ENCODE data around the gene QPRT. TPM values are rescaled to one million over a fixed set of nuclear protein-coding genes. Genes with fewer than 3 reads are reported as not detected.
"Not testable (repeated sequence)": the region's sequence is repeated elsewhere in the genome, so short reads cannot be mapped to it uniquely, and the experiment has no call there.

The QPRT gene
- total RNA-seq, 2 donors from 2014 or later: 0.72 to 0.96 TPM

DNA sequence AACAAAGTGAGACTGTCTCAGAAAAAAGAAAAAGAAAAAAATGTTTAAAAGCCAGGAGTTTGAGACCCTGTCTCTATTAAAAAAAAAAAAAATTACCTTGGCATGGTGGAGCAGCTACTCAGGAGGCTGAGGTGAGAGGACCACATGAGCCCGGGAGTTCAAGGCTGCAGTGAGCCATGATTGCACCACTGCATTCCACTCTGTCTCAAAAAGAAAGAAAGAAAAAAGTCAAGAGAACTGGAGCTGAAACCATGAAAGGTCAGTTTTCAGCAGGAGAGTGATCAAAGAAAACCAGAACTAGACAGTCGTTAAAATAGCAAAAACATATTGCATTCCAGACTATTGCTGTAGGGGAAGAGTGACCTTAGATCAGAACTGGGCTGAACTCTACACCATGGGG, 8.8 kb downstream of the QPRT start:
- Mint-ChIP-seq H3K4me1 (peaks cover 10% of the 10 kb centered on the region), H3K4me3 (no peak overlapping the region), H3K27ac (no peak overlapping the region), H3K36me3 (ENCODE audit: low read depth) (no peaks in the 10 kb centered on the region), H3K27me3 (no peaks in the 10 kb centered on the region)
- H3K9me3 ChIP-seq (ENCODE audit: control insufficient read depth, low read length, poor library complexity, severe bottlenecking): no peaks in the 10 kb centered on the region
- DNase-seq (no peak), ATAC-seq (no peak)

DNA sequence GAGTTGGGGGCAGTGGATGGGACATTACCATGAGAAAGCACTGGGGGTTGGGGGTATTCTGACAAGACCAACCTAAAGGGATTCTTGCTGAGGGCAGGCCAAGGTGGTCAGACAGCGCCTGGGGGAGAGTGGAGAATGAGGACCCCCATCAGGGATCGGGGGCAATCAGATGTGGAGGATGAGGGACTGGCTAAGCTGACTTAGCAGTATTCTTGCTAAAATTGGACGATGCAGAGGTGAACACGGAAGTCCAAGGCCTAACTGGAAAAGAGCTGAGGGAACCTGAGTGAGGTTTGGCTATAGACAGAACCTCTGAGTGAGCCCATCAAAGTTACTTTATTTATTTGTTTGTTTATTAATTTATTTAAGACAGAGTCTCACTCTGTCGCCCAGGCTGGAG, 9.2 kb downstream of the QPRT start:
- ATAC-seq (no peak), DNase-seq (no peak)
- H3K27me3 Mint-ChIP-seq: no peaks in the 10 kb centered on the region
- H3K36me3 Mint-ChIP-seq (ENCODE audit: low read depth): no peaks in the 10 kb centered on the region
- no peaks in the 10 kb centered on the region for H3K9me3 ChIP-seq (ENCODE audit: control insufficient read depth, low read length, poor library complexity, severe bottlenecking)
- no peak overlapping the region for H3K4me3 Mint-ChIP-seq
- H3K4me1 Mint-ChIP-seq: peaks cover 10% of the 10 kb centered on the region
- H3K27ac Mint-ChIP-seq: no peak overlapping the region

DNA sequence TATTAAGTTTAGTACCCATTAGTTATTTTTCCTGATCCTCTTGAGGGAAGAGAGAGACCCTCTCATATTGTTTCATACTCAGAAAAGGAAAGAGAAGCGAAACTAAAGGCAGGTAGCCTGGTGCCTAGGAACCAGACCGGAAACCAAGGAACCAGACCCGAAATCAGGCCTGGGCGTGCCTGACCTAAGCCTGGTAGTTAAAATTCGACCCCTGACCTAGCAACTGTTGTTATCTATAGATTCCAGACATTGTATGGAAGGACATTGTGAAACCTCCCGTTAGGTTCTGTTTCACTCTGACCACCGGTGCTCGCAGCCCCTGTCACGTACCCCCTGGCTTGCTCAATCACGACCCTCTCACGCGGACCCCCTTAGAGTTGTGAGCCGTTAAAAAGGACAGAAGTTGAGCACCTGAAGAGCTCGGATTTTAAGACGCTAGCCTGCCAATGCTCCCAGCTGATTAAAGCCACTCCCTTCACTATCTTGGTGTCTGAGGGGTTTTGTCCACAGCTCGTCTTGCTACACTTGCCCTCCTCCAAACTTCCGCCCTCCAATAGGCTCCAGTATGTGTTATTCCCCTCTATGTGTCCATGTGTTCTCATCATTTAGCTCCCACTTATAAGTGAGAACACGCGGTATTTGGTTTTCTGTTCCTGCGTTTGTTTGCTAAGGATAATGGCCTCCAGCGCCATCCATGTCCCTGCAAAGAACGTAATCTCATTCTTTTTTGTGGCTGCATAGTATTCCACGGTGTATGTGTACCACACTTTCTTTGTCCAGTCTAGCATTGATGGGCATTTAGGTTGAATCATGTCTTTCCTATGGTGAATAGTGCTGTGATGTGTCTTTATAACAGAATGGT, 10.7 kb downstream of the QPRT start:
- not testable (repeated sequence) for H3K27ac Mint-ChIP-seq; H3K9me3 ChIP-seq (ENCODE audit: control insufficient read depth, low read length, poor library complexity, severe bottlenecking); H3K4me3 Mint-ChIP-seq; H3K27me3 Mint-ChIP-seq; DNase-seq; ATAC-seq; H3K36me3 Mint-ChIP-seq (ENCODE audit: low read depth)
- H3K4me1 Mint-ChIP-seq: peaks cover 10% of the 10 kb centered on the region

DNA sequence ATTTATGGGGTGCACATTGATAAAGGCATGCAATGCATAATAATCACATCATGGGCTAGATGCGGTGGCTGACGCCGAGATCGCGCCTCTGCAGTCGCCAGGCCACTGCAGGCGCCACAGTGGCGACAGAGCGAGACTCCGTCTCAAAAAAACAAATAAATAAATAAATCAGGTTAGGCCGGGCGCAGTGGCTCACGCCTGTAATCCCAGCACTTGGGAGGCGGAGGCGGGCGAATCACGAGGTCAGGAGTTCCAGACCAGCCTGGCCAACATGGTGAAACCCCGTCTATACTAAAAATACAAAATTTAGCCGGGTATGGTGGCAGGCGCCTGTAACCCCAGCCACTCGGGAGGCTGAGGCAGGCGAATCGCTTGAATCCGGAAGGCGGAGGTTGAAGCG, 13.6 kb downstream of the QPRT start:
- H3K36me3 Mint-ChIP-seq (ENCODE audit: low read depth); DNase-seq; ATAC-seq; H3K27me3 Mint-ChIP-seq; H3K4me1 Mint-ChIP-seq; H3K4me3 Mint-ChIP-seq; H3K9me3 ChIP-seq (ENCODE audit: control insufficient read depth, low read length, poor library complexity, severe bottlenecking); H3K27ac Mint-ChIP-seq: not testable (repeated sequence)

DNA sequence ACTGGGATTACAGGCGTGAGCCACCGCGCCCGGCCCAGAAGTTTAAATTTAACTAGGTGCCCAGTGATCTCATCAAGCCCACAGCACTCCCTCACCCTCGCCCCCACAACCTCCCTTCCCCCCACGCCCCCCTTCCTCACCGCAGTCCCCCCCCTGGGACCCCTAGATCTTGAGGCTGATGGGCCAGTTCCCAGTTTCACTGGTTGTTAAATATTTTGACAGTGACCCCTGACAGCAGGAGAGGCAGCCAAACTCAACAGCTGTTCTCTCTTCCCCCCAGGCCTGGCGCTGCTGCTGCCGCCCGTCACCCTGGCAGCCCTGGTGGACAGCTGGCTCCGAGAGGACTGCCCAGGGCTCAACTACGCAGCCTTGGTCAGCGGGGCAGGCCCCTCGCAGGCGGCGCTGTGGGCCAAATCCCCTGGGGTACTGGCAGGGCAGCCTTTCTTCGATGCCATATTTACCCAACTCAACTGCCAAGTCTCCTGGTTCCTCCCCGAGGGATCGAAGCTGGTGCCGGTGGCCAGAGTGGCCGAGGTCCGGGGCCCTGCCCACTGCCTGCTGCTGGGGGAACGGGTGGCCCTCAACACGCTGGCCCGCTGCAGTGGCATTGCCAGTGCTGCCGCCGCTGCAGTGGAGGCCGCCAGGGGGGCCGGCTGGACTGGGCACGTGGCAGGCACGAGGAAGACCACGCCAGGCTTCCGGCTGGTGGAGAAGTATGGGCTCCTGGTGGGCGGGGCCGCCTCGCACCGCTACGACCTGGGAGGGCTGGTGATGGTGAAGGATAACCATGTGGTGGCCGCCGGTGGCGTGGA, 15.6 kb downstream of the QPRT start:
- H3K9me3 ChIP-seq (ENCODE audit: control insufficient read depth, low read length, poor library complexity, severe bottlenecking): no peaks in the 10 kb centered on the region
- no peaks in the 10 kb centered on the region for H3K27me3 Mint-ChIP-seq
- no peak overlapping the region for H3K27ac Mint-ChIP-seq
- DNase-seq: no peak
- no peak overlapping the region for H3K4me3 Mint-ChIP-seq
- no peak for ATAC-seq
- no peaks in the 10 kb centered on the region for H3K36me3 Mint-ChIP-seq (ENCODE audit: low read depth)
- peaks cover 8% of the 10 kb centered on the region for H3K4me1 Mint-ChIP-seq

DNA sequence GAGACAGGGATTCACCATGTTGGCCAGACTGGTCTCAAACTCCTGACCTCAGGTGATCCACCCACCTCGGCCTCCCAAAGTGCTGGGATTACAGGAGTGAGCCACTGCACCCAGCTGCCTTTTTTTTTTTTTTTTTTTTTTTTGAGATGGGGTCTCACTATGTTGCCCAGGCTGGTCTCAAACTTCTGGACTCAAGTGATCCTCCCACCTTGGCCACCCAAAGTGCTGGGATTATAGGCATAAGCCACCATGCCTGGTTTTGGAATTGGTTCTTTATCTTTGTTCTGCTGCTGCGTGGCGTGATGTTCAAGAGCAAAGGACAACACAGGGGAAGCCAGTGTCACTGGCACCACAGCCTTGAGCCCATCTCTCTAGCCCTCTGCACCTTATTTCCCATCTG, 16.7 kb downstream of the QPRT start:
- H3K27ac Mint-ChIP-seq: peak overlapping the region; percentile 56
- not testable (repeated sequence) for H3K9me3 ChIP-seq (ENCODE audit: control insufficient read depth, low read length, poor library complexity, severe bottlenecking); ATAC-seq; H3K27me3 Mint-ChIP-seq; H3K4me3 Mint-ChIP-seq; DNase-seq; H3K36me3 Mint-ChIP-seq (ENCODE audit: low read depth)
- peaks cover 12% of the 10 kb centered on the region for H3K4me1 Mint-ChIP-seq

DNA sequence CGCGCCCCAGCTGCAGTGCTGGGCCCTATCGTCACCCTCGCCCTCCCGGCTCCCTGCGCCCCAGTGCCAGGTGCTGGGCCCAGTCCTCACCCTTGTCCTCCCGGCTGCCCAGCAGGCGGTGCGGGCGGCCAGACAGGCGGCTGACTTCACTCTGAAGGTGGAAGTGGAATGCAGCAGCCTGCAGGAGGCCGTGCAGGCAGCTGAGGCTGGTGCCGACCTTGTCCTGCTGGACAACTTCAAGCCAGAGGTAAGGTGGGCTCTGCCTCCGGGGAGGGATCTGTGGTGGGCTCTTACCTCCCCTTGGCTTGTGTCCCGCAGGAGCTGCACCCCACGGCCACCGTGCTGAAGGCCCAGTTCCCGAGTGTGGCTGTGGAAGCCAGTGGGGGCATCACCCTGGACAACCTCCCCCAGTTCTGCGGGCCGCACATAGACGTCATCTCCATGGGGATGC, 17.9 kb downstream of the QPRT start:
- DNase-seq (no peak), ATAC-seq (no peak)
- H3K4me1 Mint-ChIP-seq: peaks cover 15% of the 10 kb centered on the region
- H3K4me3 Mint-ChIP-seq: no peak overlapping the region
- no peak overlapping the region for H3K27ac Mint-ChIP-seq
- no peaks in the 10 kb centered on the region for H3K36me3 Mint-ChIP-seq (ENCODE audit: low read depth)
- no peaks in the 10 kb centered on the region for H3K9me3 ChIP-seq (ENCODE audit: control insufficient read depth, low read length, poor library complexity, severe bottlenecking)
- H3K27me3 Mint-ChIP-seq: no peaks in the 10 kb centered on the region

DNA sequence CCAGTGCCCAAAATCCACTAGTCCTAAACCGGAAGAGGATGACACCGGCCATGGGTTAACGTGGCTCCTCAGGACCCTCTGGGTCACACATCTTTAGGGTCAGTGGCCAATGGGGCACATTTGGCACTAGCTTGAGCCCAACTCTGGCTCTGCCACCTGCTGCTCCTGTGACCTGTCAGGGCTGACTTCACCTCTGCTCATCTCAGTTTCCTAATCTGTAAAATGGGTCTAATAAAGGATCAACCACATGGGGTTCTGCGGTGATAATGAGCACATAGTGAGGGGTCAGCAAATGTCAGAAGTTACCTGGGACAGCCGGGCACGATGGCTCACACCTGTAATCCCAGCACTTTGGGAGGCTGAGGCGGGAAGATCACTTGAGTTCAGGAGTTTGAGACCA, 18.4 kb downstream of the QPRT start:
- H3K27me3 Mint-ChIP-seq: no peaks in the 10 kb centered on the region
- H3K4me3 Mint-ChIP-seq: no peak overlapping the region
- no peaks in the 10 kb centered on the region for H3K9me3 ChIP-seq (ENCODE audit: control insufficient read depth, low read length, poor library complexity, severe bottlenecking)
- no peaks in the 10 kb centered on the region for H3K36me3 Mint-ChIP-seq (ENCODE audit: low read depth)
- DNase-seq: no peak
- no peak overlapping the region for H3K27ac Mint-ChIP-seq
- ATAC-seq: no peak
- peaks cover 20% of the 10 kb centered on the region for H3K4me1 Mint-ChIP-seq

DNA sequence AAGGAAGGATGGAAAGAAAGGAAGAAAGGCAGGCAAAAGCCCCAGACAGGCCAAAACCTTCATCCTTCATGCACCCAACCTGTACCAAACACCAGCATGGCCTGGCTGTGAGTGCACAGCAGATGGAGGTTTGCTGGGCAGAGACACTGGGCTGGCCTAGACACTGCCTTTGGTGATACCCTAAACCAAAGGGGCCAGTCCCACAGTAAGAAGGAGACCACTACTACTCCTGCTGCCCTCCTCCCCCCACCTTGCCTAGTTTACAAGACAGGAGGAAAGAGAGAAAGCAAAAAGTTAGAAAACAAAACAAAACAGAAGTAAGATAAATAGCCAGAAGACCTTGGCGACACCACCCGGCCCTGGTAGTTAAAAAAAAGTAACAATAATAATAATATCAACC, 19.1 kb downstream of the QPRT start:
- ATAC-seq (no peak), DNase-seq (no peak)
- Mint-ChIP-seq H3K27ac (no peak overlapping the region), H3K36me3 (ENCODE audit: low read depth) (no peaks in the 10 kb centered on the region), H3K4me1 (peaks cover 25% of the 10 kb centered on the region), H3K4me3 (no peak overlapping the region), H3K27me3 (no peaks in the 10 kb centered on the region)
- no peaks in the 10 kb centered on the region for H3K9me3 ChIP-seq (ENCODE audit: control insufficient read depth, low read length, poor library complexity, severe bottlenecking)

DNA sequence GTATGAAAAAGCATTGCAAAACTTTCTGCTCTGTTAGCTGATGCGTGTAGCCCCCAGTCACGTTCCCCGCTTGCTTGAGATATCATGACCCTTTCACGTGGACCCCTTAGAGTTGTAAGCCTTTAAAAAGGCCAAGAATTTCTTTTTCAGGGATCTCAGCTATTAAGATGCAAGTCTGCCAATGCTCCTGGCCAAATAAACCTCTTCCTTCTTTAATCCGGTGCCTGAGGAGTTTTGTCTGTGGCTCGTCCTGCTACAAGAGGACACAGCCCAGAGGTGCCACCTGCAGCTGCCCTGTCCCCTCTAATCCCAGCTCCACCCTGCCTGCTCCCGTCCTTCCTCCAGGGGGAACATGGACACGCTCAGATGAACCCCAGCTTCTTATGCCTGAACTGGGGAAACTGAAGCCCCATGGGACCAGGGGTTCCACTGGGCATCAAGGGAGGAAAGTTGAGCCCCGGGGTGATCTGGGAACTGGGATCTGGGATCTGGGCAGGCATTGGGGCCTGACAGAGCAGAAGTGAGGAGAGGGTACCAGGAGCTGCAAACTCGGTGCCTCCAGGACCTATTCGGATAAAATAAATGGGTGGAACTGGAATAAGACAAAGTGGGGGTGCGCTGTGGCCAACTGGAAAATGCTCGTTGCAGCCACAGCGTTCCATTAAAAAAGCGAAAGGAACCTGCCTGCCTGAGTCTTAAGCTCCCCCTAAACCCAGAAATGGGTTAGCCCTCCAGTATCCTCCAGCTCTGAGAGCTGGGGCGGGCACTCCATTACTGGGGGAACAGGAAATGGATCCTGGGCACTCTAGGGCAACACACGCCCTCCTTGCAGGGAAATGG, 19.7 kb downstream of the QPRT start:
- no peaks in the 10 kb centered on the region for H3K9me3 ChIP-seq (ENCODE audit: control insufficient read depth, low read length, poor library complexity, severe bottlenecking)
- no peaks in the 10 kb centered on the region for H3K36me3 Mint-ChIP-seq (ENCODE audit: low read depth)
- H3K27me3 Mint-ChIP-seq: no peaks in the 10 kb centered on the region
- peaks cover 29% of the 10 kb centered on the region for H3K4me1 Mint-ChIP-seq
- DNase-seq (no peak), ATAC-seq (no peak)
- peak overlapping the region; percentile 91 for H3K27ac Mint-ChIP-seq
- peak overlapping the region; percentile 47 for H3K4me3 Mint-ChIP-seq

DNA sequence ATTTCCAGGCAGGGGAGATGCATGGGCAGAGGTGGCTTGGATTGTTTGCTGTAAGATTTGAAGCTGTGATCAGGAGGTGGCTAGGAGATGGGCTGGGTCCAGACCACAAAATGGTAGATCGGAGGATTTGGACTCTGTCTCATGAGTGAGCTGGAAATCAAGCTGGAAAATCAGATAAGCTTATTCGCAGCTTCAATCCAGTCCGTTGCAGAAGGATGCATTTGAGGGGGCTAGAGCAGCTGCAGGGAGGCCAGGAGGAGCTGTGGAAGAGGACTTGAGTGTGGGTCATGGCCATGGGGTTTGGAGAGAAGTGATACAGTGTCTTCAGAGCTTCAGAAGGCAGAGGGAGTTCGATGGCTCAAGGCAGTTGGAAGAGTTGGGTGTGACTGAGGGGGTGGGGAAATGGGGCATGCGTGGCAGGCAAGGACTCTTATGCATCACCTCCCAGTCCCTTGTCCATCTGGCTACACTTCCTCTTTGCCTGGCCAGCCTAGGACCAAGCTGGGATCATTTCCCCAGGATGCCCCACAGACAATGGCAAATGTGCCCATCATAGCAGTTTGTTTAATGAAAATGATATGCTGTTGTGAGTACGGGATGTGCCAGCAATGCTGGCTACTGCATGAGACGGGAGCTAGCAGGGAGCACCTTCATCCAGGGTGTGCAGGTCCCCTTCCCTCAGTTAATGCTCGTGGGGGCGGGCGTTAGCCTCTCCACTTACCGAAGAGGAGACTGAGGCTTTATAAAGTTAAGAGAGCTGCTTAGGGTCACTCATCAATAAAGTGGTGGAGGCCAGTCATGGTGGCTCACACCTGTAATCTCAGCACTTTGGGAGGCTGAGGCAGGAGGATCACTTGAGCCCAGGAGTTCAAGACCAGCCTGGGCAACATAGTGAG, 20.6 kb downstream of the QPRT start:
- H3K4me1 Mint-ChIP-seq: peaks cover 29% of the 10 kb centered on the region
- peak overlapping the region; percentile 91 for H3K27ac Mint-ChIP-seq
- H3K9me3 ChIP-seq (ENCODE audit: control insufficient read depth, low read length, poor library complexity, severe bottlenecking): no peaks in the 10 kb centered on the region
- ATAC-seq (no peak), DNase-seq (no peak)
- H3K36me3 Mint-ChIP-seq (ENCODE audit: low read depth): no peaks in the 10 kb centered on the region
- H3K4me3 Mint-ChIP-seq: peak overlapping the region; percentile 47
- no peaks in the 10 kb centered on the region for H3K27me3 Mint-ChIP-seq

DNA sequence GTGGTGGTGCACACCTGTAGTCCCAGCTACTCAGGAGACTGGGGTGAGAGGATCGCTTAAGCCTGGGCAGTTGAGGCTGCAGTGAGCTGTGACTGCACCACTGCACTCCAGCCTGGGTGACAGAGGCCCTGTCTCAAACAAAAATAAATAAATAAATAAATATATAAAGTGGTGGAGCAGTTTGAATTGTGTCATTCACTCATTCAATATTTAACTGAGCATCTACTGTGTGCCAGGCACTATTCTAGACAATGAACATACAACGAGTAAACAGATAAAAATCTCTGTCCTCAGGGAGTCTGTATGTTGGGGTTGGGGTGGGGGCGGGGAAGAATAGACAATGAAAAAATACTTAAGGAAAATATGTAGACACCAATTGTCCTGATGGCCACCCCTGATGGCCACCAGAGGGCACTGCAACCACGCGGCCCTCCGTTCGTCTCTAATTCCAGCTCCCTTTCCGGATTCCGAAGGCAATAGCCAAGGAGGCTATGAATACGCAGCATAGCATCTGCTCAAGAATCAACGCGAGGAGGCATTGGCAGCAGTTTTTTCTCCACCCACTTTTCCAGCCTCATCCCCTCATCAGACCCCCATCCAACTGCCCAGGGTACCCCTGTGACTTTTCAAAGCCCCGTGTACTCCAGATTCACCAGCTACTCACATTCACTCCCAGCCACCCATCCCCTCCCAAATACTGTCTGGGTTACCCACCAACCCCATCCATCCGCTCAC, 21.4 kb downstream of the QPRT start:
- Mint-ChIP-seq H3K4me1 (peaks cover 29% of the 10 kb centered on the region), H3K36me3 (ENCODE audit: low read depth) (no peaks in the 10 kb centered on the region), H3K27ac (peak overlapping the region; percentile 98), H3K27me3 (no peaks in the 10 kb centered on the region), H3K4me3 (peak overlapping the region; percentile 89)
- ATAC-seq: no peak
- peak; percentile 61 to 72 (median 68) for DNase-seq
- no peaks in the 10 kb centered on the region for H3K9me3 ChIP-seq (ENCODE audit: control insufficient read depth, low read length, poor library complexity, severe bottlenecking)
